K562 (cell line): Measurements from ENCODE around the gene FGFBP3. TPM values are rescaled to one million over a fixed set of nuclear protein-coding genes. Genes with fewer than 3 reads are reported as not detected.

Experiments used
- CBFA2T2 ChIP-seq: fragments of 450-650 bp; conservative IDR thresholded peaks from 2 replicates; pipeline ENCODE4 v1.6.1; 2017; ENCODE audit warnings: mild to moderate bottlenecking
- EP400 ChIP-seq: fragments of 450-650 bp; IDR thresholded peaks from 2 replicates; pipeline ENCODE4 v1.6.1; 2017; ENCODE audit warnings: antibody characterized with exemption, mild to moderate bottlenecking, moderate library complexity
- FOS ChIP-seq: IDR thresholded peaks from 3 replicates; pipeline ENCODE4 v1.6.1; 2011; ENCODE audit not compliant: insufficient read length; ENCODE audit errors: extremely low read depth
- FOXA1 ChIP-seq: fragments of 450-650 bp; IDR thresholded peaks from 2 replicates; pipeline ENCODE4 v1.6.1; 2016; ENCODE audit warnings: mild to moderate bottlenecking, borderline replicate concordance
- HBP1 ChIP-seq: fragments of 450-650 bp; formaldehyde crosslinking; IDR thresholded peaks from 2 replicates; pipeline ENCODE4 v1.4.0; 2022; ENCODE audit warnings: missing genetic modification characterization
- NFIC ChIP-seq: fragments of 450-650 bp; IDR thresholded peaks from 2 replicates; pipeline ENCODE4 v1.6.1; 2017; ENCODE audit warnings: mild to moderate bottlenecking, inconsistent platforms
- POLR2AphosphoS2 ChIP-seq: IDR thresholded peaks from 2 replicates; pipeline ENCODE4 v1.6.1; 2012; ENCODE audit warnings: low read length, improper control_type of control experiment
- RBFOX2 ChIP-seq: fragments of 200-400 bp; formaldehyde crosslinking; IDR thresholded peaks from 2 replicates; pipeline ENCODE4 v1.6.1; 2017; ENCODE audit warnings: low read depth, mild to moderate bottlenecking, low read length, moderate library complexity
- RBM17 ChIP-seq: fragments of 200-400 bp; formaldehyde crosslinking; IDR thresholded peaks from 2 replicates; pipeline ENCODE4 v1.6.1; 2017; ENCODE audit warnings: low read depth, mild to moderate bottlenecking, low read length, borderline replicate concordance
- ZBED1 ChIP-seq: IDR thresholded peaks from 2 replicates; pipeline ENCODE4 v1.6.1; 2014
- ZBTB5 ChIP-seq: fragments of 450-650 bp; IDR thresholded peaks from 2 replicates; pipeline ENCODE4 v1.6.1; 2017; ENCODE audit warnings: antibody characterized with exemption
- ZNF24 ChIP-seq: fragments of 450-650 bp; IDR thresholded peaks from 2 replicates; pipeline ENCODE4 v1.6.1; 2016
- ZNF696 ChIP-seq: fragments of 250-450 bp; sonication (Bioruptor Pico); conservative IDR thresholded peaks from 2 replicates; pipeline ENCODE4 v1.4.0; 2020; ENCODE audit warnings: mild to moderate bottlenecking, moderate library complexity
- polyA plus RNA-seq, 8 experiments: library from polyadenylated mRNA; depleted of rRNA in 4 of 8; stranded (reverse) in 5 of 8; unstranded in 3 of 8; fragments of >200 nt; fragmentation: Nextera tagmentation in 2 of 8; fragmentation: Illumina TruSeq in 1 of 8; extraction: Ambion mirVana in 2 of 8; extraction: Trizol in 1 of 8; gene quantifications; 2 replicates each; pipeline versions ENCODE4 v1.2.1 to v1.2.3, GENCODE V29; 2011 to 2014; ENCODE audit warnings: inconsistent platforms in 1 of 8, missing spikeins in 1 of 8
- total RNA-seq, 7 experiments: library from RNA; depleted of rRNA in 6 of 7; stranded (reverse); fragments of >200 nt in 6 of 7; fragmentation: Illumina TruSeq in 2 of 7; extraction: Trizol in 2 of 7; gene quantifications; 2 replicates each; pipeline versions ENCODE4 v1.2.1 to v1.2.3, GENCODE V29; 2011 to 2021; ENCODE audit warnings: low replicate concordance in 1 of 7
- TF ChIP-seq, protein P1 (sequence below): fragments of 450-650 bp; IDR thresholded peaks from 2 replicates; pipeline ENCODE4 v1.6.1; 2016; ENCODE audit warnings: antibody characterized with exemption
- TF ChIP-seq, protein P2 (sequence below): fragments of 250-450 bp; sonication (Bioruptor Pico); IDR thresholded peaks from 2 replicates; pipeline ENCODE4 v1.5.0; 2021; ENCODE audit warnings: mild to moderate bottlenecking, borderline replicate concordance
- TF ChIP-seq, protein P3 (sequence below): fragments of 450-650 bp; formaldehyde crosslinking; IDR thresholded peaks from 2 replicates; pipeline ENCODE4 v1.4.0; 2022; ENCODE audit warnings: missing genetic modification characterization
- TF ChIP-seq, protein P4 (sequence below), 3 experiments: fragments of 200-800 bp in 1 of 3; sonication (Bioruptor generic) in 1 of 3; sonication (generic) in 1 of 3; formaldehyde crosslinking in 1 of 3; IDR thresholded peaks; 2 replicates each; pipeline versions ENCODE4 v1.6.1 to v1.8.0; 2016 to 2022; ENCODE audit warnings: mild to moderate bottlenecking in 2 of 3, missing compliant biosample characterization in 2 of 3, missing genetic modification characterization in 2 of 3, missing genetic modification reagents in 1 of 3

FGFBP3 gene
- total and polyA plus RNA-seq, 9 of the 15 experiments (the other 6 are each of a cell fraction or from before 2014, with no cell fraction given): 0.58 to 3.0 (median 1.5) TPM

DNA sequence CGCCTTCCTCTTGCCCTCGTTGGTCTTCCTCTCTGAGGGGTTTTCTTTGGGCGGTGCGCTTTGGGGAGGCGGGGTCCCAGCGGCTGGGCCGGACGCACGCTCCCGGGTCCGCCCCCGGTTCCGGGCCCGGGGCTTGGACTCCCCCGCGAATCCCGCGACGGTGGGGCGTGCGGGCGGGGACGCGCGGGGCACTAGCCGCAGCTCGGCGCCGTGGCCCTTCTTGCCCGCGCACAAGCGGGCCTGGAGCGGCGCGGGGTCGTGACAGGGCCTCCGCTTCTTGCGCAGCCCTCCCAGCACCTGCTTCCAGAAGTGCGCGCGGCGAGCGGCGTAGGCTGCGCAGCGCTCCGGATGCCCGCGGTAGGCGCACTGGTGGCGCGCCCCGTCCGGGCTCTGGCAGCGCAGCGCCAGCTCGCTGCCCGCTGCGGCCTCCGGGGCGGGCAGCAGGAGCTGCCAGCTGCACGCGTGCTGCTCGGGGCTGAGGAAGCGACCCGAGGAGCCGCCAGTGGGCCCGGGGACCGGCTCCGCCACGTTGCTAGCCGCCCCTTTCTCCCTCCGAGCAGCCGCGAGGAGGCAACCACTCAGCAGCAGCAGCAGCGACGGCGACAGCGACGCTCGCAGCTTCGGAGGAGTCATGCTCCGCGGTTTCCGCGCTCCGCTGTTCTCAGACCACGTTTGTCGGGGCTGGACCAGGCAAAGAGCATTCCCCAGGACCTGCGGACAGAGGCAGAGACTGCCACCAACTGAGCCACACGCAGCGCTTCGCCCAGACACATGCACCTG lies 759 bp downstream of the FGFBP3 start (continued):
- TF ChIP-seq, protein P1, sequence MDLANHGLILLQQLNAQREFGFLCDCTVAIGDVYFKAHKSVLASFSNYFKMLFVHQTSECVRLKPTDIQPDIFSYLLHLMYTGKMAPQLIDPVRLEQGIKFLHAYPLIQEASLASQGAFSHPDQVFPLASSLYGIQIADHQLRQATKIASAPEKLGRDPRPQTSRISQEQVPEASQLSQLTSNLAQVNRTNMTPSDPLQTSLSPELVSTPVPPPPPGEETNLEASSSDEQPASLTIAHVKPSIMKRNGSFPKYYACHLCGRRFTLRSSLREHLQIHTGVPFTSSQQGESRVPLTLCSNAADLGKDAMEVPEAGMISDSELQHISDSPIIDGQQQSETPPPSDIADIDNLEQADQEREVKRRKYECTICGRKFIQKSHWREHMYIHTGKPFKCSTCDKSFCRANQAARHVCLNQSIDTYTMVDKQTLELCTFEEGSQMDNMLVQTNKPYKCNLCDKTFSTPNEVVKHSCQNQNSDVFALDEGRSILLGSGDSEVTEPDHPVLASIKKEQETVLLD: no peak
- TF ChIP-seq, protein P2, sequence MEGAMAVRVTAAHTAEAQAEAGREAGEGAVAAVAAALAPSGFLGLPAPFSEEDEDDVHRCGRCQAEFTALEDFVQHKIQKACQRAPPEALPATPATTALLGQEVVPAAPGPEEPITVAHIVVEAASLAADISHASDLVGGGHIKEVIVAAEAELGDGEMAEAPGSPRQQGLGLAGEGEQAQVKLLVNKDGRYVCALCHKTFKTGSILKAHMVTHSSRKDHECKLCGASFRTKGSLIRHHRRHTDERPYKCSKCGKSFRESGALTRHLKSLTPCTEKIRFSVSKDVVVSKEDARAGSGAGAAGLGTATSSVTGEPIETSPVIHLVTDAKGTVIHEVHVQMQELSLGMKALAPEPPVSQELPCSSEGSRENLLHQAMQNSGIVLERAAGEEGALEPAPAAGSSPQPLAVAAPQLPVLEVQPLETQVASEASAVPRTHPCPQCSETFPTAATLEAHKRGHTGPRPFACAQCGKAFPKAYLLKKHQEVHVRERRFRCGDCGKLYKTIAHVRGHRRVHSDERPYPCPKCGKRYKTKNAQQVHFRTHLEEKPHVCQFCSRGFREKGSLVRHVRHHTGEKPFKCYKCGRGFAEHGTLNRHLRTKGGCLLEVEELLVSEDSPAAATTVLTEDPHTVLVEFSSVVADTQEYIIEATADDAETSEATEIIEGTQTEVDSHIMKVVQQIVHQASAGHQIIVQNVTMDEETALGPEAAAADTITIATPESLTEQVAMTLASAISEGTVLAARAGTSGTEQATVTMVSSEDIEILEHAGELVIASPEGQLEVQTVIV (CRISPR knock-in tag): no peak
- TF ChIP-seq ZBTB5 (no peak), EP400 (peak; percentile 76), HBP1 (CRISPR knock-in tag) (no peak), POLR2AphosphoS2 (no peak), RBM17 (no peak), NFIC (peak; percentile 28; the same call in 1 of the 2 replicates), RBFOX2 (peak; percentile 83), ZBED1 (no peak), FOS (no peak), FOXA1 (no peak), ZNF696 (CRISPR knock-in tag) (no peak), CBFA2T2 (no peak), ZNF24 (peak; percentile 92)
- TF ChIP-seq, protein P3, sequence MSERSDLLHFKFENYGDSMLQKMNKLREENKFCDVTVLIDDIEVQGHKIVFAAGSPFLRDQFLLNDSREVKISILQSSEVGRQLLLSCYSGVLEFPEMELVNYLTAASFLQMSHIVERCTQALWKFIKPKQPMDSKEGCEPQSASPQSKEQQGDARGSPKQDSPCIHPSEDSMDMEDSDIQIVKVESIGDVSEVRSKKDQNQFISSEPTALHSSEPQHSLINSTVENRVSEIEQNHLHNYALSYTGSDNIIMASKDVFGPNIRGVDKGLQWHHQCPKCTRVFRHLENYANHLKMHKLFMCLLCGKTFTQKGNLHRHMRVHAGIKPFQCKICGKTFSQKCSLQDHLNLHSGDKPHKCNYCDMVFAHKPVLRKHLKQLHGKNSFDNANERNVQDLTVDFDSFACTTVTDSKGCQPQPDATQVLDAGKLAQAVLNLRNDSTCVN (CRISPR knock-in tag): no peak
- TF ChIP-seq, protein P4, sequence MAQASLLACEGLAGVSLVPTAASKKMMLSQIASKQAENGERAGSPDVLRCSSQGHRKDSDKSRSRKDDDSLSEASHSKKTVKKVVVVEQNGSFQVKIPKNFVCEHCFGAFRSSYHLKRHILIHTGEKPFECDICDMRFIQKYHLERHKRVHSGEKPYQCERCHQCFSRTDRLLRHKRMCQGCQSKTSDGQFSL (CRISPR knock-in tag; IDR thresholded peaks at IDR 0.05): 0 out of 2 replicates have a peak, but pooled peaks have one; percentile 34
- TF ChIP-seq, protein P4 (tag; IDR thresholded peaks at IDR 0.05): no peak
